HL-60 (cell line): ENCODE data around the gene EXOC6B.

Source experiments
- DNase-seq, 2 experiments: peaks; one replicate each; pipeline ENCODE4 v3.0.0-alpha.2; 2010 to 2020; ENCODE audit warnings: low read depth in 1 of 2, low spot score in 1 of 2
- H3K27ac ChIP-seq: fragments of 250-450 bp; sonication (Bioruptor Pico); replicated peaks from 2 replicates; pipeline ENCODE4 v1.5.1; 2020; ENCODE audit warnings: mild to moderate bottlenecking, moderate library complexity
- H3K27me3 ChIP-seq: fragments of 250-450 bp; sonication (Bioruptor Pico); 2 replicates; pipeline ENCODE4 v1.5.1; 2021; ENCODE audit warnings: mild to moderate bottlenecking, moderate library complexity; ENCODE audit not compliant: insufficient read depth, poor library complexity, severe bottlenecking
- H3K4me3 ChIP-seq: replicated peaks from 2 replicates; pipeline ENCODE4 v1.5.1; 2011; ENCODE audit warnings: mild to moderate bottlenecking, control low read depth, low read length; ENCODE audit not compliant: insufficient read depth
- CTCF ChIP-seq: IDR thresholded peaks from one replicate; pipeline ENCODE4 v1.5.1; 2011; ENCODE audit warnings: low read length, control low read depth, inconsistent platforms; ENCODE audit not compliant: insufficient read depth
- GABPA ChIP-seq: IDR thresholded peaks from 2 replicates; pipeline ENCODE4 v1.6.1; 2012; ENCODE audit warnings: low read depth
- POLR2AphosphoS5 ChIP-seq: IDR thresholded peaks from 2 replicates; pipeline ENCODE4 v1.6.1; 2012; ENCODE audit warnings: low read depth
- REST ChIP-seq: IDR thresholded peaks from 2 replicates; pipeline ENCODE4 v1.6.1; 2012; ENCODE audit warnings: low read depth; ENCODE audit not compliant: insufficient replicate concordance
- SPI1 ChIP-seq: IDR thresholded peaks from 2 replicates; pipeline ENCODE4 v1.6.1; 2012; ENCODE audit warnings: low read depth, mild to moderate bottlenecking, borderline replicate concordance

The EXOC6B gene

DNA sequence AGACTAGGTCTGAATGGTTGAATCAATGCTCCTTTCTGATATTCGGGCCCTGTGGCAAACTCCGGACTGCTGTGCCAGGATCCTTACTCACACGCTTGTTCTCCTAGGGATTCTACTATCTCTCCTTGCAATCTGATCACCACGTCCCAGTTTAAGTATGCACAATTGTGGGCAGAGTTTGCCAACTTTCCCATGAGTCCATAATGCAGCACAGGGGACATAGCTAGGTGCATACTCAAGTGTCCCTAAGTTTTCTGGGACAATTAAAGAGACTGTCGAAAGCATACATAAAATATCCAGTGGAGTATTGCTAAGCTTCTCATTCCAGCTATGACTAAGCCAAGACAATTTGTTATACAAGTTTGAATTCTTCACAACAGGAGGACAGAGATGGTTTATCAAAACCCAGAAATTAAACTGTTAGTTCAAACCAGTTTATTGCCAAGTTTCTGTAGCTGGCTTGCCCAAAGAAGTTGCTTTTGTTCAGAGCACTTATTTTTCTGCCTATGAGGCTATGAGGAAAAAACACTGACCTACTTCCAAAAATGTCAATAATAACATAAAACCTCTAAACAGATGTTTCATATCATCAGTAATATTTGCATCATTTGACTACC is 136.1 kb downstream of the EXOC6B start:
- H3K4me3 ChIP-seq, result no peak overlapping the region
- TF ChIP-seq SPI1, result no peak
- TF ChIP-seq GABPA, result no peak
- no peak for TF ChIP-seq REST
- TF ChIP-seq CTCF, result no peak
- TF ChIP-seq POLR2AphosphoS5, result no peak
- H3K27ac ChIP-seq, result no peak overlapping the region
- no peaks in the 10 kb centered on the region for H3K27me3 ChIP-seq
- DNase-seq, result no peak

DNA sequence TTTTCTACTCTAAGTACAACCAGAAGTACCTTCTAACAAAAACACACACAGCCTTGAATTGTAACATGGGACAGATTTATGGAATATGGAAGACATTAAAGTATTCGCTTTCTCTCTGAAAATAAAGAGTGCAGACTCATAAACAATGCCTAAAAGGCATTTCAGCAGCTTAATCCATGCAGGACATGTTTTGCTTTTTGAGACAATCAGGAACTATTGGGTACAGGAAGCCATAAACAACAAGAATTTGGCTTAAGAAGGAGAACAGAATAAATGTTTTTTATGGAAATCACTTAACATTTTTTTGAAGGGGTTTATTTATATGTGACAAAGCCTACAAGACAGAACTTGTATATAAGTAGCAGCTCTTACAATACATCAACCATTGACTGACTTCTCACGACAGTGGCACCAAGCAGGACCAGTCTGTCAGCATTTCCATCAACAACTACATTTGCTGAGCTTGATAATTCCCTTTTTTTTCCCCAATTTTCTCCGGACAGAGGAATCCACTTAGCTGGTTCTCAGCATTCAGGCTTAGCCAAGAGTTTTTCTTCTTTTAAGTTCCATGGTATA is 140.1 kb downstream of the EXOC6B start:
- no peak for DNase-seq
- Histone ChIP-seq H3K27me3 (no peaks in the 10 kb centered on the region), H3K27ac (no peak overlapping the region), H3K4me3 (no peak overlapping the region)
- no peak for TF ChIP-seq GABPA
- no peak for TF ChIP-seq POLR2AphosphoS5
- TF ChIP-seq SPI1, result no peak
- no peak for TF ChIP-seq CTCF
- no peak for TF ChIP-seq REST

DNA sequence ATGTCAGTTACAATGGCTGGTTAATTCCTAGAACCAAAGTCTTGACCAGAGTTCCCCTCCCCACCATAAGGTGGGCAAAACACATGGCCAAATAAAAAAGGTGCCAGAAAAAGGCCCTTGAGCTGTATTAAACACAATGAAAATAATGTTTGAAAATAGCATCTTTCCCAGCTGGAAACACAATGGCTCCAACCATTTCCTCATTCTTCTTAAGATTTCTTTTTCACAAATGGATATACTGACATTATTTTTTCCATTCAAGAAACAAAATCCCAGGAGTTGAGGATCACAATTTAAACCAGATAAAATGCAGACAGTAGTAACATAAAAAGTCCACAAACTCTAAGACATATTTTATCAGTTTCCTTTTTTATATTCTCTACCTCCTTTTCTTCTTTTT is 143.8 kb downstream of the EXOC6B start:
- H3K27me3 ChIP-seq, result no peaks in the 10 kb centered on the region
- TF ChIP-seq REST, result no peak
- no peak for TF ChIP-seq GABPA
- no peak for TF ChIP-seq SPI1
- TF ChIP-seq POLR2AphosphoS5, result no peak
- TF ChIP-seq CTCF, result no peak
- no peak overlapping the region for H3K27ac ChIP-seq
- H3K4me3 ChIP-seq, result no peak overlapping the region
- DNase-seq, result no peak
